Activated CD8-positive, alpha-beta memory T cell treated with anti-CD3 and anti-CD28 coated beads for 4 hours (primary cell): ENCODE data around the gene PAX3.
"Not testable (repeated sequence)": the region's sequence is repeated elsewhere in the genome, so short reads cannot be mapped to it uniquely, and the experiment has no call there.

Experiments used
- DNase-seq, 2 donors: peaks; one replicate each; pipeline ENCODE4 v3.0.0-alpha.2; 2020; ENCODE audit warnings: low read depth in 2 of 2

PAX3 gene

GRCh38 chr2:222214885-222215284 is 83.9 kb downstream of the PAX3 start:
- no peak for DNase-seq

DNA sequence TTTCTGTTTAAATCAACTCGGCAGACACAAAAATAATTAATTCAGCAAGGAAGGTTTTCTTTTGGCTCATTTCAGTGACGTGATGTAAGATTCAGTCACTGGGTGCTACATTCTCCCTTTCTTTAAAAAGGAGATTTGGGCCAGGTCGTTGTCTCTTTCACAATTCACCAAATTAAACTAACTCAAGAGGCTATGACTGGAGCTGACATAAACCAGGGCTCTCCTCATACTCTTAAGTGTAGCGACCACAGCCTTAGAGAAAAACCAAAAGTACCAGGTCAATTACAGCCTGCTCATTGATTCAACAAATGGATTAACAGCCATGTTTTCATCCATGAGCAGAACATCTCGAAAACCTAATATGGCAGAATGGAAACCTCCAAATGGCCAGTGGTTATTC is 85.7 kb downstream of the PAX3 start:
- DNase-seq: no peak

GRCh38 chr2:222212571-222212970 is 86.2 kb downstream of the PAX3 start:
- no peak for DNase-seq

- DNase-seq: no peak
These were observed 90.6 kb downstream of the PAX3 start for GRCh38 chr2:222208010-222208690.

GRCh38 chr2:222205136-222205535 is 93.7 kb downstream of the PAX3 start:
- no peak for DNase-seq

DNA sequence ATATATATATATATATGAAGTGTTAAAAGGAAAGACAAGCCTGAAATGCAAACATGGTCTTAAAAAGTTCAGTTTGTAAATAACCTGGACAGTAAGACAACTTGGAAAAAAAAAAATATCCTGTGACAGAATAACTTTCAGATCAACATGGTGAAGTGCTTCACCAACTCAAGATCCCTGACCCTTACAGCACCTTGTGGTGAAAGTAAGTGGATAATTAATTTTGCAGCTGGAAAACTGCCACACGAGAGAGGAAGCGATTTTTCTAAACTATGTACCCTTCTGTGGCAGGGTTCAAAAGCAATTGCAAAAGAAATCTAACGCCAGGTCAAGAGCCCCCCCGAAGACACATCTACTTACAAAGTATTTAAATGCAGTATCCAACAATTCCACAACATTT is 95.8 kb downstream of the PAX3 start:
- no peak for DNase-seq

- no peak for DNase-seq
These were observed 102.6 kb downstream of the PAX3 start for GRCh38 chr2:222196159-222196558.

GRCh38 chr2:222194669-222195068 is 104.1 kb downstream of the PAX3 start:
- DNase-seq: no peak

GRCh38 chr2:222193328-222193983 is 105.3 kb downstream of the PAX3 start:
- no peak for DNase-seq

DNA sequence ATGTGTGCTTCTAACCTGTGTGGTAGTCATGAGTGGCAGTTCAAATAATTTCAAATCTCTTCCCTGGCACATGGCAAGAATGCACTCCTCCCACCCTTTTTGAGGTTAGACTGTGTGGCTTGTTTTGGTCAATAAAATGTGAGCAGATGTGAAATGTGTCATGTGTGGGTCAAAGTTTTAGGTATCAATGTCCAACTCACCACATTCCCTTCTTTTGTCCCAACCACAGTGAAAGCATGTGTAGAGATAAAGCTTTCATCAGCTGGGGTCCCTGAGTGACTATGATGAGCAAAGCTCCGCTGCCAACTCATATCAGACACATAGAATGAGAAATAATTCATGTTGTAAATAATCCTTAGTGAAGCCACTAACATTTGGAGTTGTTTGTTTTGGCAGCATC is 118.2 kb downstream of the PAX3 start:
- DNase-seq: no peak

GRCh38 chr2:222179592-222179991 is 119.2 kb downstream of the PAX3 start:
- no peak for DNase-seq

DNA sequence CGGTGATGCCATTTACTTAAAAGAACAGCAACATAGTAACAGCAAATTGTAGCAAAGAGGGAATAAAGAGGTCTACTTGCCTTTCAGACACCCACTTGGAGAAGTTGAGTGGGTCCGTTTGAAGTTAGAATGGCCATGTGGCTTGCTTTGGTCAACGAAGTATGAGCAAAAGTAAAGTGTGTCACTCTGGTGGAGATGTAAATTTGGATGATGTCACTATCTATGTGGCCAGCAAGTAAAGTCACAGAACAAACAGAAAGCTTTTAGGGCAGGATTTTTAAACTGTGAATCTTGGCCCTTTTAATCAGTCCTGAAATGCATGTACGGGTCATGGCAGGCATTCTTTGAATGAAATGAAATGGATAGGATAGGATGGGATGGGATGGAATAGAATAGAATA is 120.3 kb downstream of the PAX3 start:
- DNase-seq: no peak

- no peak for DNase-seq
These were observed 121.9 kb downstream of the PAX3 start for GRCh38 chr2:222176890-222177289.

DNA sequence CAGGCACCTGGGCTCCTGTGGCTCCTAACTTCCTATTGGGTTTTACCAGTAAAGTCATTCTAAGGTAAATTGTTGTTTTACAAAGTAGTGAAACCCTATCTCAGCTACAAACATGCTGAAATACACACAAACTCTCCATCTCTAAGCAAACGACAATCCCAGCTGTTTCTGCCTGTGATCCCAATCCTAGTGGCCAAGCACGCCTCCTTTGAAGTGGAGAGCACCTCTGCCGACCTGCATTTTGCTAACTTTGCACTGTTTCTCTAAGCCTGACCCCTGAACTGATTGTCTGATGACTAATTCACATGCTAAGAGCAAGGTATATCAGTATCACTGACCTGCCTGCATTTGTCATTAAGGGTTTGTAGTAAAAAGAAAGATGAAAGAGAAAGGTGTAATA is 124.3 kb downstream of the PAX3 start:
- no peak for DNase-seq

GRCh38 chr2:222169346-222169745 is 129.5 kb downstream of the PAX3 start:
- DNase-seq: no peak

DNA sequence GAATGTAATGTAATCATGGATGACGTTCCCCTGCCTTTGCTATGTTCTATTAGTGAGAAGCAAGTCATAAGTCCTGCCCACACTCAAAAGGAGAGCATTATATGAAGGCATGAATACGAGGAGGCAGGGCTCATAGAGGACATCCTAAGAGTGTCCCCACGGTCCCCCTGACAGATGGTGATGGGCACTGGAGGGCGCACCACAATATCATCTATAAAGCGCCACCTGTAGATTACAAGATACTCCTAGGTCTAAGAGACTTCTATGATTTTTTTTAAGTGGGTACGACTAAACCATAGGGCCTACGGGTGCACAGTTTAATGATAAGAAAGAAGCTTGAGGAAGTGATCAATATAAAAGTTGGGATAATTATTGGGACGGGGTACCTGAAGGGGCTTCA is 131.0 kb downstream of the PAX3 start:
- no peak for DNase-seq

DNA sequence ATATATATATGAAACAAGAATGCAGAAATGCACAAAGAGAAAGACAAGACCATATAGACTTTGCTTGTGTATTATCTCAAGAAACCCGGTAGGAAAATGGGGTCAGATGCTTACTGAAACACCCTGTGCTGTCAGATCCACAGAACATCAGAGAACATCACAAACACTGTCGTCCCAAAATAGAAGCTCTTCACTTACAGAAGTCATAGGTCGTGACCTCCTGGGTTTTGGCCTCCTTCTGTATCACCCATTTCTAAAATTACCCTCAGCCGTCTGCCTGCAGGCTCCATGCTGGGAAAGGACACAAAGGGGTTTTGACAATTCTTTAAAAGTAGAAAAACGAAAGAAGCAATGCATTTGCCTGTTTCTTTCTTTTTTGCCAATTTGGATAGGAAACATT is 137.9 kb downstream of the PAX3 start:
- DNase-seq: no peak

DNA sequence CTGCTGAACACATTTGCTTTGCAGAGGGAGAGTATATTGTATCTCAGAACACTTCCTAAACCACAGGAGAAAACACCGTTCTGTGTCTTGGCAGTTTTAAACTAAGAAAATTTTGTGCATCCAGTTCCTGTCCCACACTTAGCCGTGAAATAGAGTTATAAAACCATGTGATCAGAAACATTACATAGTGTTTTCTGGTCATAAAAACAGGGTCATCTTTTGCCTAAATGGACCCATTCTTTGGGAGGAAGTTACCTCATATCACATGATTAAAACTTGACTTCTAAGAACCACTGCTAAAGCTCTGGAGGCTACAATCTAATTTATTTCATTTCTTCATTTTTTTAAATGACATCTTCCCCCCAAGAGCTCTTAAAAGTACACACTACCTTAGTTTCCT is 138.7 kb downstream of the PAX3 start:
- DNase-seq: no peak

- DNase-seq: no peak
These were observed 139.6 kb downstream of the PAX3 start for GRCh38 chr2:222159221-222159620.

DNA sequence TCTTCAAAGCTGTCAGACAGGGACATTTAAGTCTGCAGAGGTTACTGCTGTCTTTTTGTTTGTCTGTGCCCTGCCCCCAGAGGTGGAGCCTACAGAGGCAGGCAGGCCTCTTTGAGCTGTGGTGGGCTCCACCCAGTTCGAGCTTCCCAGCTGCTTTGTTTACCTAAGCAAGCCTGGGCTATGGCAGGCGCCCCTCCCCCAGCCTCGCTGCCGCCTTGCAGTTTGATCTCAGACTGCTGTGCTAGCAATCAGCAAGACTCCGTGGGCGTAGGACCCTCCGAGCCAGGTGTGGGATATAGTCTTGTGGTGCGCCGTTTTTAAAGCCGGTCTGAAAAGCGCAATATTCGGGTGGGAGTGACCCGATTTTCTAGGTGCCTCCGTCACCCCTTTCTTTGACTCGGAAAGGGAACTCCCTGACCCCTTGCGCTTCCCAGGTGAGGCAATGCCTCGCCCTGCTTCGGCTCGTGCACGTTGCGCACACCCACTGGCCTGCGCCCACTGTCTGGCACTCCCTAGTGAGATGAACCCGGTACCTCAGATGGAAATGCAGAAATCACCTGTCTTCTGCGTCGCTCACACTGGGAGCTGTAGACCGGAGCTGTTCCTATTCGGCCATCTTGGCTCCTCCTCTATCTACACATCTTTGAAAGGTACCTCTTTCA is 143.7 kb downstream of the PAX3 start:
- not testable (repeated sequence) for DNase-seq
